Adipose tissue (tissue), 3 donors: ENCODE measurements around the gene ALG6. TPM values are rescaled to one million over a fixed set of nuclear protein-coding genes. Genes with fewer than 3 reads are reported as not detected.
"Not testable (repeated sequence)": the region's sequence is repeated elsewhere in the genome, so short reads cannot be mapped to it uniquely, and the experiment has no call there.

Experiments used
- H3K27ac ChIP-seq: one replicate; pipeline ENCODE4 v1.5.1; 2013; ENCODE audit warnings: low read depth, low read length
- WGBS, 3 donors: extraction: QIAGEN DNeasy Blood & Tissue Kit; methylation state at CpG; one replicate each; pipeline ENCODE4 v1.1.7; 2013; 5-methylcytosine and 5-hydroxymethylcytosine counted together
- polyA plus RNA-seq, 3 donors: library from polyadenylated mRNA; stranded (reverse); fragments of 200-250 nt; gene quantifications; one replicate each; pipeline ENCODE4 v1.2.3, GENCODE V29; 2013
- donor health status: healthy with polysubstance abuse.
- donor health status: Bipolar disorder and iron deficiency.
- donor health status: healthy.

Gene ALG6
- polyA plus RNA-seq, 3 donors = 5.9 to 6.9 (median 6.2) TPM

GRCh38 chr1:63401945-63402344 is 34.5 kb downstream of the ALG6 start:
- H3K27ac ChIP-seq = no peak overlapping the region
- WGBS, 3 donors = 74 to 99% (median 99%) methylated on average over 4 of the region's 4 CpGs

GRCh38 chr1:63403386-63403785 is 36.0 kb downstream of the ALG6 start:
- H3K27ac ChIP-seq = no peak overlapping the region
- 39 to 66% (median 57%) methylated on average over 3 of the region's 3 CpGs for WGBS, 3 donors

GRCh38 chr1:63405021-63405420 is 37.6 kb downstream of the ALG6 start:
- no peak overlapping the region for H3K27ac ChIP-seq

DNA sequence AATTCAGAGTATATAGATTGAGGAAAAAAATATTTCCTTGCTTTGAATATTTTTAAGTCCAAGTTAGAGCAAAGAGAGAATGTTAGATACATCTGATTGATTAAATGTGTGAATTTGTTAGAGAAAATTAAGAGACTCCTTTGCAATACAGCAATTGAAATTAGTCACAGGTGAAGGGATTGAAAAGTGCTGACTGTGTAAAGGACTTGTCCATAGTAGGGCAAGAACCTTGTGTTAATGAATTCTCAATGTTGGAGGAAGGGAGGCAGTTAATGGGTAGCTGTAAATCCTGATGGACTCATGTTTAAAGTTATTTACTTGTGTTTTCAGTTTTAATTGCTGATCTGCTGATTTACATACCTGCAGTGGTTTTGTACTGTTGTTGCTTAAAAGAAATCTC is 38.6 kb downstream of the ALG6 start:
- H3K27ac ChIP-seq = no peak overlapping the region

DNA sequence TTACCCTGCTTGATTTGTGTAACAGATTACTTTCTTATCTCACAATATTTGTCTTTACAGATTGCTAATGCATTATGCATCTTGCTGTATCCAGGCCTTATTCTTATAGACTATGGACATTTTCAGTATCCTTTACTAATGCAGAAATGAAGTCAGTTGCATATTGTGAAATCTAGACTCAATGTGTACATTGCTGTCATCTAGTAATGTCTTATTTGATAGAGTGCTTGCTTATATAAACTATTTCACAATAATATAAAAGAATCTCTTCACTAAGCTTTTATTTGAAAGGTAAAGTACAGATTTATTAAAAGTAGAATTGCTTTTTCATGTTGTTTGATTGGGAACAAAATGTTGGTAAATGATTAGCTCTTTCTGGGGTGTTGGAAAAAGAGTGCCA is 39.6 kb downstream of the ALG6 start:
- no peak overlapping the region for H3K27ac ChIP-seq

GRCh38 chr1:63408331-63408730 is 40.9 kb downstream of the ALG6 start:
- H3K27ac ChIP-seq = no peak overlapping the region
- WGBS, 3 donors = 82 to 93% (median 83%) methylated on average over 4 of the region's 4 CpGs

DNA sequence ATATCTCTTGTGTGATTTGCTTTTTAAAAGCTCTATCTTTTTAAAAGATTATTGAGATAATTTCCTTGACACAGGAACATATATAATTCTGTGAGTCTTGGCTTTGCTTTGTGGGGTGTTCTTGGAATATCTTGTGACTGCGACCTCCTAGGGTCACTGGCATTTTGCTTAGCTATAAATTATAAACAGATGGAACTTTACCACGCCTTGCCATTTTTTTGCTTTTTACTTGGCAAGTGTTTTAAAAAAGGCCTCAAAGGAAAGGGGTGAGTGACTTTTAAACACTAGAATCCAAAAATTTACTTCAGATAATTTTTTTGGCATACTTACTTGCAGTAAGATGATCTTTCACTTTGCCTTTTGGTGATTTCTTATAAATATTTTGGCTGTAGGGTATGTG is 43.6 kb downstream of the ALG6 start:
- no peak overlapping the region for H3K27ac ChIP-seq
- WGBS, 3 donors = 64 to 85% (median 64%) methylated on average over 2 of the region's 2 CpGs

DNA sequence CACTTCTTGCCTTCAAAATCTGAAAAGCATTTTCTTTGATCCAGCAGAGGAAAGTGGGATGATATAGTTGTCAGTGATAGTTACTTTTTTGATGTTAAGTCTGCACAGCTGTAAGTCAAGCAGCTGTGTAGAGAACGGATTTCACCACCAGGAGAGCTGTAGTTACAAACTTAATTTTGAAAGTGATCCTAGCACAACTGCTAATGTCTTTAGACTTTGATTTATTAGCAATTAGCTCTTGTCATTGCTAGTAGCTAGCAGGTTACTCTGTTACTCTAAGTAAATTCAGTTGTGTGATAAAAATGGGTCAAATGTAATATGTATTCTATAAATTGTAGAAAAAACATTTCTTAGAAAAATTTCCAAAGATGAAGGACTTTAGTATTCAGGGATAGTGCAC is 46.0 kb downstream of the ALG6 start:
- no peak overlapping the region for H3K27ac ChIP-seq
- 85 to 92% (median 87%) methylated on average over 1 of the region's 1 CpG for WGBS, 3 donors

GRCh38 chr1:63414691-63415365 is 47.4 kb downstream of the ALG6 start:
- WGBS, 3 donors = 78 to 92% (median 79%) methylated on average over 3 of the region's 3 CpGs
- H3K27ac ChIP-seq = no peak overlapping the region

GRCh38 chr1:63418101-63418500 is 50.7 kb downstream of the ALG6 start:
- no peak overlapping the region for H3K27ac ChIP-seq

- WGBS, 3 donors = 38 to 96% (median 78%) methylated on average over 1 of the region's 1 CpG
- H3K27ac ChIP-seq = not testable (repeated sequence)
These were observed 53.3 kb downstream of the ALG6 start for GRCh38 chr1:63420746-63421145.

GRCh38 chr1:63423649-63424048 is 56.2 kb downstream of the ALG6 start:
- 96 to 99% (median 98%) methylated on average over 2 of the region's 2 CpGs for WGBS, 3 donors
- H3K27ac ChIP-seq = no peak overlapping the region

DNA sequence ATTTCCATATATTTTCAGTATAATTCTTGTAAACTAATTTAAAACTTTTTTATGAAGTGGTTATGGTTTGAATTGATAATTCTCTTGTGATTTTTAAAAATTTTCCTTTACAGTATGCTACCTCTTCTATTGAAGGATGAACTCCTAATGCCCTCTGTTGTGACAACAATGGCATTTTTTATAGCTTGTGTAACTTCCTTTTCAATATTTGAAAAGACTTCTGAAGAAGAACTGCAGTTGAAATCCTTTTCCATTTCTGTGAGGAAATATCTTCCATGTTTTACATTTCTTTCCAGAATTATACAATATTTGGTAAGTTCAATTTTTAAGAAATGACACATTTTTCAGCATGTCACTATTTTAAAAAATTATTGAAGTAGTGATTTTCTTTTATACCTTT is 61.4 kb downstream of the ALG6 start:
- no peak overlapping the region for H3K27ac ChIP-seq

DNA sequence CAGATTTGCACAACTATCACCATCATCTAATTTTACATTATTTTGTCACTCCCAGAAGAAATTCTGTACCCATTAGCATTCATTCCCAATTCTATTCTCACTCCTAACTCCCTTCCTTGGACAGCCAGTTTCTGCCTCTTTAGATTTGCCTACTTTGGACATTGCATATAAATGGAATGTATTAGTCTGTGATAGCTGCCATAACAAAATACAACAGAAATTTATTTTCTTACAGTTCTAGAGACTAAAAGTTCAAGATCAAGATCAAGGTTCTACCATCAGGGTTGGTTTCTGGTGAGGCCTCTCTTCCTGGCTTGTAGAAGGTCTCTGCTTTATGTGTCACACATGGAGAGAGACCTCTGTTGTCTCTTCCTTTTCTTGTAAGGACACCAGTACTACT is 61.9 kb downstream of the ALG6 start:
- no peak overlapping the region for H3K27ac ChIP-seq

- H3K27ac ChIP-seq = no peak overlapping the region
- 67 to 85% (median 80%) methylated on average over 4 of the region's 4 CpGs for WGBS, 3 donors
These were observed 67.7 kb downstream of the ALG6 start for GRCh38 chr1:63435161-63435560.

GRCh38 chr1:63442141-63442475 is 74.7 kb downstream of the ALG6 start:
- no peak overlapping the region for H3K27ac ChIP-seq

DNA sequence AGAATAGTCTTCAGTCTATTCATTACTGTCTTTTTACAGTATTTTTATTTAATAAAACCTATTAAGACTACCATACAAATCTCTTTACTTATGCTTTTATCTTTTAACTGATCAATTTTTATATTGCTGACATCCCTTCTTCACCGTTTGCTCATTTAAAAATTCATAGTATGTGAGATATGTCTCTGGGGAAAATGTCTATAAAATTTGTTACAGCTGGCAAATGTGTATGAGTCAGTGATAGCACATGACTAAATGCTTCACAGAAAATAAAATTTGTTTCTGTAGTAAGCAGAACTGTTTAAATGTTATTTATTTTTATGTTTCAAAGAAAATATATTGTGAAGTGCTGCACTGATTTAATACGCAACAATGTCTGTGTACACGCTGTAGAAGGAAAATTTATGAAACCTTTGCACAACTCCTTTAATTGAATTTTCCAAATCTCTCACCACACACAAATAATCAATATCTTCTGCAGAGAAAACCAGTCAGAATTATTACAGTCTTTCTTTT is 81.4 kb downstream of the ALG6 start:
- WGBS, 3 donors = 86 to 94% (median 87%) methylated on average over 3 of the region's 3 CpGs

GRCh38 chr1:63450416-63450815 is 83.0 kb downstream of the ALG6 start:
- WGBS, 3 donors = 88 to 94% (median 92%) methylated on average over 1 of the region's 1 CpG
- H3K27ac ChIP-seq = no peak overlapping the region

More for the DNA sequence above, 81.4 kb downstream of the ALG6 start:
- H3K27ac ChIP-seq = no peak overlapping the region

DNA sequence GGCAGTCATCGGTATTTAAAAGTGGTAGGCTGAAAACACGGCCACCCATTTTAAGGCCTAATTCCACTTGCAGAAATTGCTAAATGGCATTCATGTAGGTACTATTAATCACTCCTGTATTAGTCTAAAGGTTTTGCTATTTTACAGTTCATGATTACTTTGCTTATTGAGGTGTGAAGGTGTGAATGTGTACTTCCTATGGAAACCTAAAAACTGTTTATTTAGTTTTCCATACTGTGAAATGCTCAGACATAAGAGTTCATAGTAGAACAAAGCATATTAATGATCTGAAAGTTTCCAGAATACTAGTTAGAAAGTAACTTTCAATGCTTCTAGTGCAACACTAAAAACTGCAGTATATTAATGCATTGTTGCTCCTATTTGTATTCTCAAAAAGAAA is 85.8 kb downstream of the ALG6 start:
- no peak overlapping the region for H3K27ac ChIP-seq
- WGBS, 3 donors = 95 to 100% (median 99%) methylated on average over 2 of the region's 2 CpGs

DNA sequence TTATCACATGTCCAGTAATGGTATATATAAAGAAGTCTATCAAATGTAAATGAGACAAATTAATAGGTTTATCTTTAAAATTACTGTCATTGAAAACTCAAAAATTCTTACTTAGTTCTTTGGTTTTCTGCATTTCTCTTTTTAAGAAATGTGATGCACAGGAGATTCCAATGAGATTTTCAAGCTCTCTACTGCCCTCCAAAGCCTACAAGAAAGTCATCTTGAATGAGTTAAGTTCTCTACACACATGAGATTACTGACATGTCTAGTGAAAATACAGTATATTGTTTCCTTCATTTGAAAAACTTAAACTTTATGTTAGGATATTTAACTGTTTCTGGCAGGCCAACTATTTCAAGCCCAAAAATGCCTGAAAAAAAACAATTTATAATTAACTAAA is 86.8 kb downstream of the ALG6 start:
- no peak overlapping the region for H3K27ac ChIP-seq

GRCh38 chr1:63458750-63459149 is 91.3 kb downstream of the ALG6 start:
- no peak overlapping the region for H3K27ac ChIP-seq
